Neutrophil (primary cell): ENCODE measurements around the gene PEMT.
A peak's percentile ranks its signal among the peaks of the same experiment; 100 is the strongest.
"Not testable (repeated sequence)": the region's sequence is repeated elsewhere in the genome, so short reads cannot be mapped to it uniquely, and the experiment has no call there.

Experiments used
- H3K27ac ChIP-seq: fragments of 200-600 bp; sonication (generic); 2 replicates; pipeline ENCODE4 v1.5.1; 2016; ENCODE audit warnings: mild to moderate bottlenecking, moderate library complexity
- H3K27me3 ChIP-seq: fragments of 200-600 bp; sonication (generic); 2 replicates; pipeline ENCODE4 v1.6.0; 2016; ENCODE audit warnings: mild to moderate bottlenecking
- H3K36me3 ChIP-seq: fragments of 200-600 bp; sonication (generic); 2 replicates; pipeline ENCODE4 v1.5.1; 2017
- H3K4me1 ChIP-seq, 2 experiments: fragments of 200-600 bp in 1 of 2; sonication (generic) in 1 of 2; 1 replicate in 1 of 2; 2 replicates in 1 of 2; pipeline versions ENCODE4 v1.5.1 to v1.6.1; 2013 to 2016; ENCODE audit warnings: low read depth in 1 of 2, low read length in 1 of 2, mild to moderate bottlenecking in 1 of 2, moderate library complexity in 1 of 2; ENCODE audit not compliant: control insufficient read depth in 1 of 2, insufficient read depth in 1 of 2
- H3K4me3 ChIP-seq, 2 experiments: fragments of 200-600 bp in 1 of 2; sonication (generic) in 1 of 2; 1 replicate in 1 of 2; 2 replicates in 1 of 2; pipeline ENCODE4 v1.5.1; 2013 to 2016; ENCODE audit warnings: low read depth in 1 of 2, low read length in 1 of 2, mild to moderate bottlenecking in 1 of 2, moderate library complexity in 1 of 2
- H3K9me3 ChIP-seq: fragments of 200-600 bp; sonication (generic); 2 replicates; pipeline ENCODE4 v1.5.1; 2016
- TF ChIP-seq, protein P1 (sequence below): fragments of 200-600 bp; sonication (generic); IDR thresholded peaks from 2 replicates; pipeline ENCODE4 v1.5.1; 2016; ENCODE audit warnings: antibody characterized with exemption

The PEMT gene, protein sequence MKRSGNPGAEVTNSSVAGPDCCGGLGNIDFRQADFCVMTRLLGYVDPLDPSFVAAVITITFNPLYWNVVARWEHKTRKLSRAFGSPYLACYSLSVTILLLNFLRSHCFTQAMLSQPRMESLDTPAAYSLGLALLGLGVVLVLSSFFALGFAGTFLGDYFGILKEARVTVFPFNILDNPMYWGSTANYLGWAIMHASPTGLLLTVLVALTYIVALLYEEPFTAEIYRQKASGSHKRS

DNA sequence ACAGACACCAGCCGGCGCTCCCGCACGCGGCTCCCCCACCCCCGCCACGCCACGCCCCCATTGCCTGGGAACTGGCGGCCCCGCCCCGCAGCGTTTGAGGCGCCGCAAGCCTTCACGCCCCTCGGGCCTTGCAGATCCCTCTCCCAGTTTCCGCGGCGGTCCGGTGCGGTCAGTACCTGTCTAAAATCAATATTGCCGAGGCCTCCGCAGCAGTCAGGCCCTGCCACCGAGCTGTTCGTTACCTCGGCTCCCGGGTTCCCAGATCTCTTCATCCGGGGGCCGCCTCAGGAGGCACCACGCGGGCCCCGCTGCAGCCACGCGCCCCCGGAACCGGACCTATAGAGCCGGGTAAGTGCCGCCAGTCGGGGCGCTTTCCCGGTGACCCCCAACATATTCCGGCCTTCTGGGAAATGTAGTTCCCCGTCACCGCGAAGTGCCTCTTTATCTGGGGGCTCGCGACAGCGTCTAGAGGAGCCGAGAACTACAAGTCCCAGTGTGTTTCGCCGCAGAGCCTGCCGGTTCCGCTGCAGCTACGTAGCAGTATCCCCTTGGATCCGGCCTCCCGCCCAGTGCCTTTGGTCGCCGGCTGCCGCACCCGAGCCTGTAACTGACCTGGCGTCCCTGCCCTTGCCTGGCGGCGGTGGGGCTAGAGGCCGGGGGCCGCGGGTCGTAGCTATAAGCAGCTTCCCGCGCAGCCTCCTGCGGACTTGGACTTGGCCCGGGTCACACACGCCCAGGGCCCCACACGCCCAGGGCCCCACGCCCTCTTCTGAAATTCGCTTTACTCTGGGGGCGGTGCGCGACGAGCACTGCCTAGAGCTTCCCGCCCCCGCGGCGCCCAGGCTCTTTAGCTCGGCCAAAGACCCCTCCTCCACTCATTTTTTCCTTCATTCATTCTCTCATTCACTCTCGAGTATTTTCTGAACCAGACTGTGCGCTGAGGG, at the start of gene PEMT:
Gene PEMT, minus strand, starts transcription at position 354 of the 944 bp plus-strand sequence. Its CDS starts 82 bp downstream, at position 272.
- peak within 1 kb of the TSS; percentile 71 for H3K27ac ChIP-seq
- no peaks in the 10 kb centered on the region for H3K36me3 ChIP-seq
- peaks cover 27 to 34% of the 10 kb centered on the region in 2 experiments for H3K4me1 ChIP-seq
- no peaks in the 10 kb centered on the region for H3K9me3 ChIP-seq
- H3K4me3 ChIP-seq = peak within 1 kb of the TSS; percentile 80 to 88
- TF ChIP-seq, protein P1, sequence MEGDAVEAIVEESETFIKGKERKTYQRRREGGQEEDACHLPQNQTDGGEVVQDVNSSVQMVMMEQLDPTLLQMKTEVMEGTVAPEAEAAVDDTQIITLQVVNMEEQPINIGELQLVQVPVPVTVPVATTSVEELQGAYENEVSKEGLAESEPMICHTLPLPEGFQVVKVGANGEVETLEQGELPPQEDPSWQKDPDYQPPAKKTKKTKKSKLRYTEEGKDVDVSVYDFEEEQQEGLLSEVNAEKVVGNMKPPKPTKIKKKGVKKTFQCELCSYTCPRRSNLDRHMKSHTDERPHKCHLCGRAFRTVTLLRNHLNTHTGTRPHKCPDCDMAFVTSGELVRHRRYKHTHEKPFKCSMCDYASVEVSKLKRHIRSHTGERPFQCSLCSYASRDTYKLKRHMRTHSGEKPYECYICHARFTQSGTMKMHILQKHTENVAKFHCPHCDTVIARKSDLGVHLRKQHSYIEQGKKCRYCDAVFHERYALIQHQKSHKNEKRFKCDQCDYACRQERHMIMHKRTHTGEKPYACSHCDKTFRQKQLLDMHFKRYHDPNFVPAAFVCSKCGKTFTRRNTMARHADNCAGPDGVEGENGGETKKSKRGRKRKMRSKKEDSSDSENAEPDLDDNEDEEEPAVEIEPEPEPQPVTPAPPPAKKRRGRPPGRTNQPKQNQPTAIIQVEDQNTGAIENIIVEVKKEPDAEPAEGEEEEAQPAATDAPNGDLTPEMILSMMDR = no peak
- H3K27me3 ChIP-seq = no peaks in the 10 kb centered on the region

DNA sequence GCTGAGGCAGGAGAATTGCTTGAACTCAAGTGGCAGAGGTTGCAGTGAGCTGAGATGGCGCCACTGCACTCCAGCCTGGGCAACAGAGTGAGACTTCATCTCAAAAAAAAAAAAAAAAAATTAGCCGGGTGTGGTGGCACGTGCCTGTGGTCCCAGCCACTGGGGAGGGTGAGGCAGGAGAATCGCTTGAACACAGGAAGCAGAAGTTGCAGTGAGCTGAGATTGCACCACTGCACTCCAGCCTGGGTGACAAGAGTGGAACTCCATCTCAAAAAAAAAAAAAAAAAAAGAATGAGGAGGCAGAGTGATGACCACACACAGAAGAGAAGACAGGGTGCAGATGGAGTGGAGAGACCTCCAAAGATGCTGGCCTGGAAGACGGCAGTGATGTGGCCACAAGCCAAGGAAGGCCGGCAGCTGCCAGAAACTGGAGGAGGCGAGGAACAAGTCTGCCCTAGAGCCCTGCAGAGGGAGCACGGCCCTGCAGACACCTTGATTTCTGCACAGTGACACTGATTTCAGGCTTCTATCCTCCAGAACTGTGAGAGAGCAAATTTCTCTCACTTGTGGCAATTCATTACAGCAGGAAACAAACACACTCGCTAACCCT, 48.3 kb upstream of the PEMT start:
- Histone ChIP-seq H3K4me1 (peaks cover 33 to 45% of the 10 kb centered on the region in 2 experiments), H3K27ac (peak overlapping the region; percentile 63)
- not testable (repeated sequence) for H3K27me3 ChIP-seq, H3K9me3 ChIP-seq, H3K36me3 ChIP-seq, H3K4me3 ChIP-seq

DNA sequence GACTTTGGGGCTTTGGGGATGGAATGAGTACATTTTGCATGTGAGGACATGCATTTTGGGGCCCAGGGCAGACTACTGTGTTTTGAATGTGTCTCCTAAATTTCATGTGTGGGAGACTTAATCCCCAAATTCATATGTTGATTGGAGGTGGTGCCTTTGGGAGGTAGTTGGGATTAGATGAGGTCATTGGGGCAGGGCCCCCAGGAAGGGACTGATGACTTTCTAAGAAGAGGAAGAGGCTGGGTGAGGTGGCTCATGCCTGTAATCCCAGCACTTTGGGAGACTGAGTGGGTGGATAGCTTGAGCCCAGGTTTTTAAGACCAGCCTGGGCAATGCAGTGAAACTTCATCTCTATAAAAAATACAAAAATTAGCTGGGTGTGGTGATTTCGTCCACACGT, 47.0 kb upstream of the PEMT start:
- peaks cover 33 to 45% of the 10 kb centered on the region in 2 experiments for H3K4me1 ChIP-seq
- TF ChIP-seq, protein P1 = no peak
- no peak overlapping the region for H3K4me3 ChIP-seq
- H3K9me3 ChIP-seq = no peaks in the 10 kb centered on the region
- H3K27me3 ChIP-seq = no peaks in the 10 kb centered on the region
- no peaks in the 10 kb centered on the region for H3K36me3 ChIP-seq
- H3K27ac ChIP-seq = peak overlapping the region; percentile 63

DNA sequence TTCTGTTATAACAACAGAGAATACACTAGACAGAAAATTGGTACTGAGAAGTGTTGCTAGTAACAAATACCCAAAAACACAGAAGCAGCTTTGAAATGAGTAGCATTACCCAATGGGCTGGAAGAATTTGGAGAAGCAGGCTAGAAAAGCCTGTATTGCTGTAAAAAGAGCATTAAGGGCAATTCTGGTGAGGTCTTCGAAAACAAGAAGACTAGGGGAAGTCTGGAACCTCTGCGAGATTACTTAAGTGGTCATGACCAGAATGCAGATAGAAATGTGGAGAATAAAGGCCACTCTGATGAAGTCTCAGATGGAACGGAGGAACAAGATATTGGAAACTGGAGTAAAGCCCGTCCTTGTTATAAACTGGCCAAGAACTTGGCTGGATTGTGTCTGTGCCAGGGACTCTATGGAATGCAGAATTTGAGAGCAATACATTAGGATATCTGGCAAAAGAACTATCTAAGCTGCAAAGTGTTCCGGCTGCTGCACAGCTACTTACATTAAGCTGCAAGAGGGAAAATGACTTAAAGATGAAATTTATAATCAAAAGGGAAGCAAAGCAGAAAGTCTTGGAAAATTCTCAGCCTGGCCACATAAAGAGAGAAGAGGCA, 44.9 kb upstream of the PEMT start:
- H3K36me3 ChIP-seq = no peaks in the 10 kb centered on the region
- no peak overlapping the region for H3K4me3 ChIP-seq
- TF ChIP-seq, protein P1 = no peak
- H3K27me3 ChIP-seq = no peaks in the 10 kb centered on the region
- no peaks in the 10 kb centered on the region for H3K9me3 ChIP-seq
- H3K4me1 ChIP-seq = peaks cover 29 to 41% of the 10 kb centered on the region in 2 experiments
- H3K27ac ChIP-seq = peak overlapping the region; percentile 48

DNA sequence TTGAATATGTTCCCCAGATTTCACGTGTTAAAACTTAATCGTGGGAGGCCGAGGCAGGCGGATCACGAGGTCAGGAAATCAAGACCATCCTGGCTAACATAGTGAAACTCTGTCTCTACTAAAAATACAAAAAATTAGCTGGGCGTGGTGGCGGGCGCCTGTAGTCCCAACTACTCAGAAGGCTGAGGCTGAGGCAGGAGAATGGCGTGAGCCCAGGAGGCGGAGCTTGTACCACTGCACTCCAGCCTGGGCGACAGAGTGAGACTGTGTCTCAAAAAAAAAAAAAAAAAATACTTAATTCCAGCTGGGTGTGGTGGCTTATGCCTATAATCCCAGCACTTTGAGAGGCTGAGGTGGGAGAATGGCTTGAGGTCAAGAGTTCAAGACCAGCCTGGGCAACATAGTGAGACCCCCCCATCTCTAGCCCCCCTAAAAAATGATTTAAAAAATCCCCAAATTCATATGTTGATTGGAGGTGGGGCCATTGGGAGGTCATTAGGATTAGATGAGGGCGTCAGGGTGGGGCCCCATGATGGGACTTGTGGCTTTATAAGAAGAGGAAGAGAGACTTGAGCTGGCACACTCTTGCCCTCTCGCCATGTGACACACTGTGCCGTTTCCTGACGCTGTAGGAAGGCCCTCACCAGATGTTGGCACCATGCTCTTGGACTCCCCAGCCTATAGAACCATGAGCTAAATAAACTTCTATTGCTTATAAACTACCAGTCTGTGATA, 44.2 kb upstream of the PEMT start:
- H3K27me3 ChIP-seq = not testable (repeated sequence)

DNA sequence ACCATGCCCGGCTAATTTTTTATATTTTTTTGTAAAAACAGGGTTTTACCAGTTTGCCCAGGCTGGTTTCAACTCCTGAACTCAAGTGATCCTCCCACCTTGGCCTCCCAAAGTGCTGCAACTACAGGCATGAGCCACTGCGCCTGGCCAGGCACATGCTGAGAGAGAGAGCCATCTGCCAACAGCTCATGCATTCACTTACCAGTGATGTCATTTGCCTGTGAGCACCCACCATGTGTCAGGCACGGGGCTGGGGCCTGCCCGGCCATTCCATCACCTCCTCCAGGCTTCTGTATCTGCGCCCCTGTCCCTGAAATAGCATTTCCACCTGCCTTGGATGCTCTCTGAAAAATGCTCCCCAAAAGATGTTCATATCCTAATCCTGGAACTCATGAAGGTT, 43.6 kb upstream of the PEMT start:
- TF ChIP-seq, protein P1 = no peak
- H3K4me3 ChIP-seq = no peak overlapping the region

More for the DNA sequence above, 44.2 kb upstream of the PEMT start:
- not testable (repeated sequence) for H3K9me3 ChIP-seq, H3K4me3 ChIP-seq, H3K36me3 ChIP-seq
- H3K27ac ChIP-seq = peak overlapping the region; percentile 48
- H3K4me1 ChIP-seq = peaks cover 29 to 36% of the 10 kb centered on the region in 2 experiments

More for the DNA sequence above, 43.6 kb upstream of the PEMT start:
- Histone ChIP-seq H3K36me3 (no peaks in the 10 kb centered on the region), H3K9me3 (no peaks in the 10 kb centered on the region), H3K27me3 (no peaks in the 10 kb centered on the region), H3K27ac (no peak overlapping the region), H3K4me1 (peaks cover 23 to 30% of the 10 kb centered on the region in 2 experiments)
